Gastrocnemius medialis (tissue), 4 donors: ENCODE results near the gene RNF123. TPM values are rescaled to one million over a fixed set of nuclear protein-coding genes. Genes with fewer than 3 reads are reported as not detected.

Experiments
- ATAC-seq, 2 donors: fragments of 150-250 bp; one replicate each; pipeline ENCODE4 v1.9.1; 2016
- DNase-seq, 2 donors: peaks; one replicate each; pipeline ENCODE4 v3.0.0-alpha.2; 2019
- H3K27ac ChIP-seq, 4 donors: fragments of 200-600 bp; sonication (generic); 1 replicate in 1 of 4; 2 replicates in 3 of 4; pipeline ENCODE4 v1.5.1; 2016 to 2018; ENCODE audit warnings: mild to moderate bottlenecking in 2 of 4, moderate library complexity in 1 of 4
- H3K27me3 ChIP-seq, 3 donors: fragments of 200-600 bp; sonication (generic) in 2 of 3; 1 replicate in 1 of 3; 2 replicates in 2 of 3; pipeline versions ENCODE4 v1.5.1 to v1.6.0; 2016 to 2019; ENCODE audit warnings: mild to moderate bottlenecking in 1 of 3, moderate library complexity in 1 of 3
- H3K36me3 ChIP-seq, 2 donors: fragments of 200-600 bp; sonication (generic) in 1 of 2; one replicate each; pipeline ENCODE4 v1.5.1; 2017 to 2018
- H3K4me1 ChIP-seq, 2 donors: fragments of 200-600 bp; sonication (generic) in 1 of 2; one replicate each; pipeline ENCODE4 v1.5.1; 2016 to 2017; ENCODE audit warnings: mild to moderate bottlenecking in 2 of 2
- H3K4me3 ChIP-seq, 4 donors: fragments of 200-600 bp; sonication (generic) in 3 of 4; 1 replicate in 1 of 4; 2 replicates in 3 of 4; pipeline ENCODE4 v1.5.1; 2016 to 2019; ENCODE audit warnings: mild to moderate bottlenecking in 2 of 4
- H3K9me3 ChIP-seq, 3 donors: fragments of 200-600 bp; sonication (generic) in 2 of 3; 1 replicate in 1 of 3; 2 replicates in 2 of 3; pipeline ENCODE4 v1.5.1; 2016 to 2019
- CTCF ChIP-seq, 5 experiments: fragments of 450-650 bp in 3 of 5; fragments of 200-600 bp in 2 of 5; sonication (generic) in 2 of 5; IDR thresholded peaks in 4 of 5; conservative IDR thresholded peaks in 1 of 5; 1 replicate in 4 of 5; 2 replicates in 1 of 5; pipeline ENCODE4 v1.5.1; 2016 to 2019; ENCODE audit warnings: antibody characterized with exemption in 5 of 5, mild to moderate bottlenecking in 3 of 5, moderate library complexity in 3 of 5
- POLR2A ChIP-seq, 2 donors: fragments of 450-650 bp; IDR thresholded peaks; one replicate each; pipeline ENCODE4 v1.6.1; 2017; ENCODE audit warnings: antibody characterized with exemption in 2 of 2, mild to moderate bottlenecking in 2 of 2, moderate library complexity in 2 of 2
- in situ Hi-C, 4 donors: fragments of 200-750 bp; cut with MboI; loops; one replicate each; pipeline versions ENCODE4 v1.15.0 to v1.8.0; 2017; ENCODE audit warnings: low sequenced_read_pairs in 4 of 4
- intact Hi-C: fragments of 100-400 bp; cut with DNase I; formaldehyde crosslinking; loops from one replicate; pipeline ENCODE4 v1.15.1; 2023; ENCODE audit warnings: low total_unique reads
- total RNA-seq, 4 donors: library from RNA; depleted of rRNA; stranded (reverse); fragments of >200 nt; gene quantifications; one replicate each; pipeline versions ENCODE4 v1.1.0 to v1.2.3, GENCODE V29; 2016

Gene RNF123
- total RNA-seq, 4 donors from 2014 or later: 82.8 to 132 (median 128) TPM

- TF ChIP-seq POLR2A (IDR thresholded peaks at IDR 0.05) (no peak), CTCF (IDR thresholded peaks at IDR 0.05 in 4 of 5, conservative IDR thresholded peaks at IDR 0.05 in 1 of 5) (peak in 4 of 5 experiments; percentile 29 to 52 (median 37))
- DNase-seq: no peak
- no peak for ATAC-seq
- Histone ChIP-seq H3K36me3 (peaks cover 0 to 74% of the 10 kb centered on the region in 2 donors), H3K27me3 (no peaks in the 10 kb centered on the region), H3K4me3 (no peak overlapping the region), H3K9me3 (no peaks in the 10 kb centered on the region), H3K4me1 (peaks cover 0 to 5% of the 10 kb centered on the region in 2 donors), H3K27ac (peak overlapping the region in 1 of 4 donors; percentile 98)
- in situ Hi-C loops: no loop called here
- intact Hi-C loops: loop anchor here (5.0 kb wide), 1 partner anchor 206 kb away; no protein-coding TSS in a partner anchor
Measured at GRCh38 chr3:49701388-49702077, 12.2 kb downstream of the RNF123 start.

- Histone ChIP-seq H3K27ac (peak overlapping the region in 1 of 4 donors; percentile 68), H3K4me3 (no peak overlapping the region), H3K27me3 (no peaks in the 10 kb centered on the region), H3K36me3 (peaks cover 0 to 82% of the 10 kb centered on the region in 2 donors), H3K4me1 (no peaks in the 10 kb centered on the region), H3K9me3 (no peaks in the 10 kb centered on the region)
- ATAC-seq: no peak
- intact Hi-C loops: loop anchor here (1.0 to 5.0 kb wide), 2 partner anchors 137 to 205 kb away; no protein-coding TSS in a partner anchor
- no peak for TF ChIP-seq POLR2A (IDR thresholded peaks at IDR 0.05)
- no peak for TF ChIP-seq CTCF (IDR thresholded peaks at IDR 0.05 in 4 of 5, conservative IDR thresholded peaks at IDR 0.05 in 1 of 5)
- in situ Hi-C loops: no loop called here
- no peak for DNase-seq
Measured at GRCh38 chr3:49702672-49703071, 13.3 kb downstream of the RNF123 start.

DNA sequence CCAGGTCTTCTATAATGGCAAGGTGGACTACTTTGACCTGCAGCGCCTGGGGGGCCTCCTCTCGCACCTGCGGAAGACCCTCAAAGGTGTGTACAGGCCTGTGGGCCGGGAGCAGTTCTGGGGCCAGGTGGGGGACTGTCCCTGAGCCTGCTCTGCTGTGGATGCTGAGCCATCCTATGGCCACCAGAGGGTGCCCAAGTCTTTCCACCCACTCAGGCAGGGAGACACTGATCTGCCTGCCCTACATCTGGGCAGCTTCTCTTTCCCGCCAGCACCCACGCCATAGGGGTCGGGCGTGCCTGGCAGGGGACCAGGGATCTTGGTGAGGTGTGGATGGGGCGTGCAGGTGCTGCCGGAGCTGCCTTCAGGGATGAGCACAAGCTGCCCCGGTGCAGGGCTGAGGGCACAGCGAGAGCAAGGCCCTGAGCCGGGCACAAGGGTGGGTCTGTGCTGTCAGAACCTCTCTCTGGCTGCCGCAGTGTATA is 14.1 kb downstream of the RNF123 start:
- ATAC-seq (peak; percentile 84 to 90), DNase-seq (peak in 1 of 2 donors; percentile 75)
- Histone ChIP-seq H3K27me3 (no peaks in the 10 kb centered on the region), H3K4me3 (no peak overlapping the region), H3K9me3 (no peaks in the 10 kb centered on the region), H3K36me3 (peaks cover 0 to 74% of the 10 kb centered on the region in 2 donors), H3K27ac (peak overlapping the region in 2 of 4 donors; percentile 32 to 68), H3K4me1 (no peaks in the 10 kb centered on the region)
- in situ Hi-C loops: no loop called here
- TF ChIP-seq POLR2A (IDR thresholded peaks at IDR 0.05) (no peak), CTCF (IDR thresholded peaks at IDR 0.05 in 4 of 5, conservative IDR thresholded peaks at IDR 0.05 in 1 of 5) (peak; percentile 75 to 84 (median 80))
- intact Hi-C loops: loop anchor here (1.0 to 5.0 kb wide), 2 partner anchors 136 to 204 kb away; no protein-coding TSS in a partner anchor

DNA sequence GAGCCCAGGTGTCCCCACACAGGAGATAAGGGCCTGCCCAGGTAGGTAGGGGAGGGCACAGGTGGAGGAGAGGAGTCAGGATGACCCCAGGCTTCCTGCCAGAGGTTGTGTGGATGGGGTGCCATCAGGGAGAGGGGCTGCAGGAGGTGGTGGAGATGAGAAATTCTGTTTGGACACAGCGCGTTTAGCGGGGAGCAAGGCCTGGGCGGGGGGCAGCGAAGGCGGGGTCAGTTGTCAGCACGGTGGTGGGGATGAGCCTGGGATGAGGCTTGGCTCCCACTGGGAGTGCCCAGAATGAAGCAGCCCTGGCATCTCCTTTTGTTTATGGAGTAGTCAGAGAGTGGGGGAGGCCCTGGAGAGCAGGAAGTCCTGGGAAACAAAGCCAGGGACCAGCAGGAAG is 14.6 kb downstream of the RNF123 start:
- ATAC-seq: no peak
- intact Hi-C loops: loop anchor here (1.0 to 5.0 kb wide), 2 partner anchors 135 to 203 kb away; no protein-coding TSS in a partner anchor

More for the DNA sequence above, 14.6 kb downstream of the RNF123 start:
- Histone ChIP-seq H3K4me1 (no peaks in the 10 kb centered on the region), H3K27ac (peak overlapping the region in 2 of 4 donors; percentile 32 to 68), H3K9me3 (no peaks in the 10 kb centered on the region), H3K4me3 (no peak overlapping the region), H3K27me3 (no peaks in the 10 kb centered on the region), H3K36me3 (peaks cover 0 to 70% of the 10 kb centered on the region in 2 donors)
- in situ Hi-C loops: no loop called here
- TF ChIP-seq CTCF (IDR thresholded peaks at IDR 0.05 in 4 of 5, conservative IDR thresholded peaks at IDR 0.05 in 1 of 5): no peak
- no peak for TF ChIP-seq POLR2A (IDR thresholded peaks at IDR 0.05)
- no peak for DNase-seq
